SK-N-SH treated with all-trans-retinoic acid at 6 μM for 48 hours (cell line): ENCODE results near the gene FRMD5.

Experiments
- ATAC-seq: fragments of 200-7000 bp; cut with Tn5 transposase; 3 replicates; pipeline ENCODE4 v1.9.1; 2020; ENCODE audit warnings: mild to moderate bottlenecking, moderate library complexity
- BACH2 ChIP-seq: fragments of 250-450 bp; sonication (Bioruptor Pico); IDR thresholded peaks from 2 replicates; pipeline ENCODE4 v1.9.0; 2021; ENCODE audit warnings: mild to moderate bottlenecking, borderline replicate concordance
- CREB5 ChIP-seq: fragments of 250-450 bp; sonication (Bioruptor Pico); IDR thresholded peaks from 2 replicates; pipeline ENCODE4 v1.5.1; 2020; ENCODE audit warnings: low read depth, mild to moderate bottlenecking, moderate library complexity
- CSDC2 ChIP-seq: fragments of 250-450 bp; sonication (Bioruptor Pico); IDR thresholded peaks from 2 replicates; pipeline ENCODE4 v1.5.0; 2020; ENCODE audit warnings: mild to moderate bottlenecking, moderate library complexity
- CSRNP3 ChIP-seq: fragments of 250-450 bp; sonication (Bioruptor Pico); IDR thresholded peaks from 2 replicates; pipeline ENCODE4 v1.5.1; 2021; ENCODE audit warnings: mild to moderate bottlenecking, moderate library complexity
- ESRRG ChIP-seq: fragments of 250-450 bp; sonication (Bioruptor Pico); IDR thresholded peaks from 2 replicates; pipeline ENCODE4 v1.6.1; 2021; ENCODE audit warnings: mild to moderate bottlenecking
- GLIS3 ChIP-seq: fragments of 250-450 bp; sonication (Bioruptor Pico); IDR thresholded peaks from 2 replicates; pipeline ENCODE4 v1.5.0; 2020; ENCODE audit warnings: mild to moderate bottlenecking, moderate library complexity
- ISL1 ChIP-seq: fragments of 250-450 bp; sonication (Bioruptor Pico); IDR thresholded peaks from 2 replicates; pipeline ENCODE4 v2.1.2; 2022; ENCODE audit warnings: mild to moderate bottlenecking, moderate library complexity
- OSR1 ChIP-seq: fragments of 250-450 bp; sonication (Bioruptor Pico); IDR thresholded peaks from 2 replicates; pipeline ENCODE4 v1.8.0; 2022; ENCODE audit warnings: moderate library complexity, mild to moderate bottlenecking, inconsistent platforms
- POU6F1 ChIP-seq: fragments of 250-450 bp; sonication (Bioruptor Pico); IDR thresholded peaks from 2 replicates; pipeline ENCODE4 v1.8.0; 2021; ENCODE audit warnings: low read depth, mild to moderate bottlenecking, moderate library complexity, borderline replicate concordance
- PPARA ChIP-seq: fragments of 250-450 bp; sonication (Bioruptor Pico); IDR thresholded peaks from 2 replicates; pipeline ENCODE4 v1.5.0; 2020; ENCODE audit warnings: mild to moderate bottlenecking, borderline replicate concordance
- RARB ChIP-seq: fragments of 250-450 bp; sonication (Bioruptor Pico); IDR thresholded peaks from 2 replicates; pipeline ENCODE4 v1.8.0; 2021; ENCODE audit warnings: mild to moderate bottlenecking, moderate library complexity
- SNAI2 ChIP-seq: fragments of 250-450 bp; sonication (Bioruptor Pico); IDR thresholded peaks from 2 replicates; pipeline ENCODE4 v1.5.0; 2020; ENCODE audit warnings: mild to moderate bottlenecking, moderate library complexity
- TCF4 ChIP-seq: fragments of 250-450 bp; sonication (Bioruptor Pico); IDR thresholded peaks from 2 replicates; pipeline ENCODE4 v1.8.0; 2021; ENCODE audit warnings: mild to moderate bottlenecking, moderate library complexity, borderline replicate concordance
- TOX ChIP-seq: fragments of 250-450 bp; sonication (Bioruptor Pico); IDR thresholded peaks from 2 replicates; pipeline ENCODE4 v1.8.0; 2021; ENCODE audit warnings: mild to moderate bottlenecking, moderate library complexity, borderline replicate concordance
- TSHZ2 ChIP-seq: fragments of 250-450 bp; sonication (Bioruptor Pico); IDR thresholded peaks from 2 replicates; pipeline ENCODE4 v1.5.0; 2020; ENCODE audit warnings: mild to moderate bottlenecking, moderate library complexity
- ZFP3 ChIP-seq: fragments of 250-450 bp; sonication (Bioruptor Pico); IDR thresholded peaks from 2 replicates; pipeline ENCODE4 v1.5.0; 2020; ENCODE audit warnings: mild to moderate bottlenecking, moderate library complexity
- ZFP30 ChIP-seq: fragments of 450-650 bp; formaldehyde crosslinking; IDR thresholded peaks from 2 replicates; pipeline ENCODE4 v1.5.0; 2022; ENCODE audit warnings: mild to moderate bottlenecking, moderate library complexity
- ZNF565 ChIP-seq: fragments of 450-650 bp; formaldehyde crosslinking; conservative IDR thresholded peaks from 2 replicates; pipeline ENCODE4 v1.5.0; 2020; ENCODE audit warnings: low read depth, mild to moderate bottlenecking, moderate library complexity
- ZNF70 ChIP-seq: fragments of 450-650 bp; formaldehyde crosslinking; IDR thresholded peaks from 2 replicates; pipeline ENCODE4 v1.5.0; 2020; ENCODE audit warnings: mild to moderate bottlenecking, moderate library complexity
- ZNF8 ChIP-seq: fragments of 450-650 bp; formaldehyde crosslinking; IDR thresholded peaks from 2 replicates; pipeline ENCODE4 v1.5.0; 2020; ENCODE audit warnings: mild to moderate bottlenecking, moderate library complexity

The FRMD5 gene

GRCh38 chr15:43898891-43899290 is 296.2 kb downstream of the FRMD5 start:
- TF ChIP-seq PPARA (CRISPR knock-in tag) (no peak), ZNF8 (CRISPR knock-in tag) (no peak), GLIS3 (CRISPR knock-in tag) (no peak), ZFP30 (CRISPR knock-in tag) (no peak), ZFP3 (CRISPR knock-in tag) (no peak), BACH2 (CRISPR knock-in tag) (no peak)
- no peak for ATAC-seq

- no peak for ATAC-seq
- TF ChIP-seq SNAI2 (CRISPR knock-in tag) (no peak), CREB5 (CRISPR knock-in tag) (no peak), ZFP30 (CRISPR knock-in tag) (no peak), RARB (no peak), OSR1 (CRISPR knock-in tag) (no peak), TCF4 (CRISPR knock-in tag) (no peak), CSDC2 (CRISPR knock-in tag) (no peak), TOX (no peak), ZNF565 (CRISPR knock-in tag) (no peak), PPARA (CRISPR knock-in tag) (no peak), TSHZ2 (CRISPR knock-in tag) (no peak), ESRRG (CRISPR knock-in tag) (no peak)
Measured at GRCh38 chr15:43896543-43896942, 298.5 kb downstream of the FRMD5 start.

- no peak for ATAC-seq
- TF ChIP-seq ZFP30 (CRISPR knock-in tag) (no peak), RARB (no peak), BACH2 (CRISPR knock-in tag) (no peak)
Measured at GRCh38 chr15:43895586-43895985, 299.5 kb downstream of the FRMD5 start.

- ATAC-seq, result peak; percentile 52
Measured at GRCh38 chr15:43893956-43894355, 301.1 kb downstream of the FRMD5 start.

More at GRCh38 chr15:43893956-43894355, 301.1 kb downstream of the FRMD5 start:
- TF ChIP-seq TOX, result no peak
- no peak for TF ChIP-seq ZNF70 (CRISPR knock-in tag)
- no peak for TF ChIP-seq PPARA (CRISPR knock-in tag)
- TF ChIP-seq ZFP3 (CRISPR knock-in tag), result no peak
- TF ChIP-seq TCF4 (CRISPR knock-in tag), result no peak
- no peak for TF ChIP-seq ISL1 (CRISPR knock-in tag)
- TF ChIP-seq ZNF565 (CRISPR knock-in tag), result no peak
- no peak for TF ChIP-seq POU6F1 (CRISPR knock-in tag)
- no peak for TF ChIP-seq OSR1 (CRISPR knock-in tag)
- TF ChIP-seq RARB, result no peak
- no peak for TF ChIP-seq CSRNP3 (CRISPR knock-in tag)
- TF ChIP-seq ZFP30 (CRISPR knock-in tag), result no peak
- TF ChIP-seq CREB5 (CRISPR knock-in tag), result no peak
- TF ChIP-seq ESRRG (CRISPR knock-in tag), result no peak
- no peak for TF ChIP-seq TSHZ2 (CRISPR knock-in tag)
- TF ChIP-seq GLIS3 (CRISPR knock-in tag), result no peak
- TF ChIP-seq, all 23 proteins: peak for 0
